Effector memory CD8-positive, alpha-beta T cell (primary cell): ENCODE measurements around the gene PPFIBP2.

Experiments used
- ATAC-seq: fragments of 150-1000 bp; cut with Tn5 transposase; replicated peaks from 2 replicates; pipeline ENCODE4 v1.10.0; 2021; ENCODE audit warnings: mild to moderate bottlenecking, moderate library complexity
- DNase-seq, 3 experiments: peaks; one replicate each; pipeline ENCODE4 v3.0.0; 2021
- H3K27ac Mint-ChIP-seq, 2 donors: one replicate each; pipeline ENCODE4 v1.8.0; 2022; ENCODE audit warnings: mild to moderate bottlenecking in 2 of 2, mixed read lengths in 2 of 2, moderate library complexity in 2 of 2
- H3K27me3 Mint-ChIP-seq, 2 donors: one replicate each; pipeline ENCODE4 v1.8.0; 2022; ENCODE audit warnings: mixed read lengths in 2 of 2
- H3K36me3 Mint-ChIP-seq: one replicate; pipeline ENCODE4 v1.8.0; 2022; ENCODE audit warnings: mild to moderate bottlenecking, moderate library complexity, mixed read lengths; ENCODE audit not compliant: insufficient read depth
- H3K4me1 Mint-ChIP-seq, 2 donors: one replicate each; pipeline ENCODE4 v1.8.0; 2022; ENCODE audit warnings: low read depth in 2 of 2, mixed read lengths in 2 of 2
- H3K4me3 Mint-ChIP-seq, 2 donors: one replicate each; pipeline ENCODE4 v1.8.0; 2022; ENCODE audit warnings: mild to moderate bottlenecking in 2 of 2, mixed read lengths in 2 of 2, moderate library complexity in 2 of 2
- H3K9me3 Mint-ChIP-seq, 2 donors: one replicate each; pipeline ENCODE4 v1.8.0; 2022; ENCODE audit warnings: mixed read lengths in 2 of 2

Gene PPFIBP2

GRCh38 chr11:7489376-7489775 lies 24.4 kb upstream of the PPFIBP2 start:
- H3K9me3 Mint-ChIP-seq, result no peaks in the 10 kb centered on the region
- H3K27ac Mint-ChIP-seq, result no peak overlapping the region
- peaks cover 18 to 34% of the 10 kb centered on the region in 2 donors for H3K27me3 Mint-ChIP-seq
- H3K36me3 Mint-ChIP-seq, result no peaks in the 10 kb centered on the region
- no peak overlapping the region for H3K4me3 Mint-ChIP-seq
- DNase-seq (no peak), ATAC-seq (no peak)
- no peaks in the 10 kb centered on the region for H3K4me1 Mint-ChIP-seq

GRCh38 chr11:7490054-7490453 lies 23.7 kb upstream of the PPFIBP2 start:
- Mint-ChIP-seq H3K9me3 (no peaks in the 10 kb centered on the region), H3K27ac (no peak overlapping the region), H3K27me3 (peaks cover 16 to 39% of the 10 kb centered on the region in 2 donors), H3K36me3 (no peaks in the 10 kb centered on the region), H3K4me3 (no peak overlapping the region), H3K4me1 (no peaks in the 10 kb centered on the region)
- no peak for DNase-seq
- no peak for ATAC-seq

GRCh38 chr11:7490535-7490934 lies 23.3 kb upstream of the PPFIBP2 start:
- H3K27me3 Mint-ChIP-seq, result peaks cover 16 to 44% of the 10 kb centered on the region in 2 donors
- DNase-seq (no peak), ATAC-seq (no peak)
- no peak overlapping the region for H3K27ac Mint-ChIP-seq
- no peaks in the 10 kb centered on the region for H3K9me3 Mint-ChIP-seq
- no peaks in the 10 kb centered on the region for H3K4me1 Mint-ChIP-seq
- no peak overlapping the region for H3K4me3 Mint-ChIP-seq
- no peaks in the 10 kb centered on the region for H3K36me3 Mint-ChIP-seq

GRCh38 chr11:7492253-7492652 lies 21.5 kb upstream of the PPFIBP2 start:
- no peak for ATAC-seq
- Mint-ChIP-seq H3K4me1 (no peaks in the 10 kb centered on the region), H3K4me3 (no peak overlapping the region), H3K9me3 (no peaks in the 10 kb centered on the region), H3K36me3 (no peaks in the 10 kb centered on the region), H3K27me3 (peaks cover 16 to 51% of the 10 kb centered on the region in 2 donors), H3K27ac (no peak overlapping the region)
- no peak for DNase-seq

- H3K4me1 Mint-ChIP-seq, result no peaks in the 10 kb centered on the region
These were observed 20.1 kb upstream of the PPFIBP2 start for GRCh38 chr11:7493670-7494069.

GRCh38 chr11:7494086-7494745 lies 19.6 kb upstream of the PPFIBP2 start:
- Mint-ChIP-seq H3K4me1 (no peaks in the 10 kb centered on the region), H3K27ac (no peak overlapping the region), H3K27me3 (peaks cover 13 to 47% of the 10 kb centered on the region in 2 donors), H3K9me3 (no peaks in the 10 kb centered on the region), H3K36me3 (no peaks in the 10 kb centered on the region), H3K4me3 (no peak overlapping the region)
- ATAC-seq (no peak), DNase-seq (no peak)

More at GRCh38 chr11:7493670-7494069, 20.1 kb upstream of the PPFIBP2 start:
- no peaks in the 10 kb centered on the region for H3K36me3 Mint-ChIP-seq
- H3K27me3 Mint-ChIP-seq, result peaks cover 16 to 51% of the 10 kb centered on the region in 2 donors
- no peaks in the 10 kb centered on the region for H3K9me3 Mint-ChIP-seq
- DNase-seq (no peak), ATAC-seq (no peak)
- no peak overlapping the region for H3K4me3 Mint-ChIP-seq
- no peak overlapping the region for H3K27ac Mint-ChIP-seq

- H3K9me3 Mint-ChIP-seq, result no peaks in the 10 kb centered on the region
- peak in 1 of 3 experiments; percentile 1 for DNase-seq
- peak; percentile 51 for ATAC-seq
- H3K36me3 Mint-ChIP-seq, result no peaks in the 10 kb centered on the region
- H3K27ac Mint-ChIP-seq, result no peak overlapping the region
- H3K4me3 Mint-ChIP-seq, result no peak overlapping the region
- H3K27me3 Mint-ChIP-seq, result peaks cover 9 to 29% of the 10 kb centered on the region in 2 donors
- H3K4me1 Mint-ChIP-seq, result no peaks in the 10 kb centered on the region
These were observed 17.8 kb upstream of the PPFIBP2 start for GRCh38 chr11:7495882-7496551.

- Mint-ChIP-seq H3K4me1 (no peaks in the 10 kb centered on the region), H3K36me3 (no peaks in the 10 kb centered on the region)
These were observed 15.6 kb upstream of the PPFIBP2 start for GRCh38 chr11:7498193-7498592.

GRCh38 chr11:7499081-7499480 lies 14.7 kb upstream of the PPFIBP2 start:
- no peak overlapping the region for H3K27ac Mint-ChIP-seq
- DNase-seq (no peak), ATAC-seq (no peak)
- H3K9me3 Mint-ChIP-seq, result no peaks in the 10 kb centered on the region
- H3K4me1 Mint-ChIP-seq, result no peaks in the 10 kb centered on the region
- H3K4me3 Mint-ChIP-seq, result no peak overlapping the region
- H3K36me3 Mint-ChIP-seq, result no peaks in the 10 kb centered on the region
- peaks cover 3 to 20% of the 10 kb centered on the region in 2 donors for H3K27me3 Mint-ChIP-seq

More at GRCh38 chr11:7498193-7498592, 15.6 kb upstream of the PPFIBP2 start:
- no peak for DNase-seq
- H3K27me3 Mint-ChIP-seq, result peaks cover 9 to 27% of the 10 kb centered on the region in 2 donors
- no peak overlapping the region for H3K27ac Mint-ChIP-seq
- no peak overlapping the region for H3K4me3 Mint-ChIP-seq
- no peaks in the 10 kb centered on the region for H3K9me3 Mint-ChIP-seq
- no peak for ATAC-seq

- no peak overlapping the region for H3K4me3 Mint-ChIP-seq
- H3K27ac Mint-ChIP-seq, result no peak overlapping the region
- DNase-seq (no peak), ATAC-seq (no peak)
- no peaks in the 10 kb centered on the region for H3K4me1 Mint-ChIP-seq
- H3K27me3 Mint-ChIP-seq, result peaks cover 0 to 10% of the 10 kb centered on the region in 2 donors
- H3K36me3 Mint-ChIP-seq, result no peaks in the 10 kb centered on the region
- no peaks in the 10 kb centered on the region for H3K9me3 Mint-ChIP-seq
These were observed 13.5 kb upstream of the PPFIBP2 start for GRCh38 chr11:7500251-7500650.

GRCh38 chr11:7501251-7501650 lies 12.5 kb upstream of the PPFIBP2 start:
- Mint-ChIP-seq H3K4me1 (no peaks in the 10 kb centered on the region), H3K36me3 (no peaks in the 10 kb centered on the region), H3K27ac (no peak overlapping the region), H3K27me3 (peaks cover 2 to 7% of the 10 kb centered on the region in 2 donors), H3K4me3 (no peak overlapping the region), H3K9me3 (no peaks in the 10 kb centered on the region)
- DNase-seq, result no peak
- ATAC-seq, result no peak

- H3K4me3 Mint-ChIP-seq, result no peak overlapping the region
- no peaks in the 10 kb centered on the region for H3K9me3 Mint-ChIP-seq
- H3K4me1 Mint-ChIP-seq, result no peaks in the 10 kb centered on the region
- DNase-seq (no peak), ATAC-seq (no peak)
- peaks cover 8 to 13% of the 10 kb centered on the region in 2 donors for H3K27me3 Mint-ChIP-seq
- no peaks in the 10 kb centered on the region for H3K36me3 Mint-ChIP-seq
- H3K27ac Mint-ChIP-seq, result no peak overlapping the region
These were observed 11.9 kb upstream of the PPFIBP2 start for GRCh38 chr11:7501894-7502293.

GRCh38 chr11:7506243-7506642 lies 7.6 kb upstream of the PPFIBP2 start:
- Mint-ChIP-seq H3K27me3 (peaks cover 11 to 13% of the 10 kb centered on the region in 2 donors), H3K27ac (no peak overlapping the region), H3K36me3 (no peaks in the 10 kb centered on the region), H3K4me3 (no peak overlapping the region), H3K4me1 (no peaks in the 10 kb centered on the region), H3K9me3 (no peaks in the 10 kb centered on the region)
- no peak for ATAC-seq
- DNase-seq, result no peak

GRCh38 chr11:7508087-7508486 lies 5.7 kb upstream of the PPFIBP2 start:
- Mint-ChIP-seq H3K27me3 (peaks cover 11 to 13% of the 10 kb centered on the region in 2 donors), H3K9me3 (no peaks in the 10 kb centered on the region)
- ATAC-seq, result no peak

More at GRCh38 chr11:7508087-7508486, 5.7 kb upstream of the PPFIBP2 start:
- Mint-ChIP-seq H3K4me3 (no peak overlapping the region), H3K4me1 (peaks cover 1 to 7% of the 10 kb centered on the region in 2 donors), H3K27ac (no peak overlapping the region), H3K36me3 (no peaks in the 10 kb centered on the region)
- no peak for DNase-seq
